GM12874 (cell line): Measurements from ENCODE around the gene NAV2.

Source experiments
- TF ChIP-seq, protein P1 (sequence below): IDR thresholded peaks from 2 replicates; pipeline ENCODE4 v1.5.1; 2011; ENCODE audit warnings: low read depth, mild to moderate bottlenecking, control low read depth, low read length, moderate library complexity; ENCODE audit not compliant: insufficient read depth

NAV2 gene

DNA sequence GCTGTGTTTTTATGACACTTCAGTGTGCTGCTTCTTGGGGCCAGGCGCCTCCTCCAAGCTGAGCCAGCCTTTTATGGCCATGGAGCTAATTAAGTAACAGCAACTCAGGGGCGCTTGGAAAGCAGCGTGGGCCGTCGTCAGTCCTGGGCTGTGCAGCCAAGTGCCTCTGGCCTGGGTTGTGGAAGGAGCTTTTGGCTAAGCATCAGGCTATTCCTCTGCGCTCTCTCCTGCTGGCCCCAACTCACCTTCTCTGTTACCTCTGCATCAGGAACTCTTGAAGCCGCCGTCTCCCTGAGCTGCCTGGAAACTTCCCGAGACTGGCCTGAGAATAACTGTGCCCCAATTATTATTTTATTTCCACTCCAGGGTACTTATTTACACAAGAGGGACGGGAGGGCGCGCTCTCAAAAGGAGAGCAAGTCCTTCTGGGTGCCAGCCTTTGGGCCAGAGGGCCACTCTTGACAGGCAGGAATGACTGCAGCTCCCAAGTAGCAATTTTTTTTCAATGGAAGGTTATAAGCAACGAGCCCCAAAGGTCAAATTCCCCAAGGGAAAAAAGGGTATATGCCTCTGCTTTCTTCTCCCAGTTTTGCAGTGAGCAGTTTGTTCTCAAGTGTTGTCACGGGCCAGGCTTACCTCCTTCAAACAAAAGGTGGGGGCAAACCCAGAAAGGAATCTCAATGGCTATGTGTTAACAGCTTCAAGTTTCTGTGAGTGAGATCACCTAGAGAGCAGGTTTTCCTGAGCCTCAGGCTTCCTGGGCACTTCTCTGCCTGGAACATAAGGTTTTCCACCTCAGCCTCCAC is 38.5 kb upstream of the NAV2 start:
- TF ChIP-seq, protein P1, sequence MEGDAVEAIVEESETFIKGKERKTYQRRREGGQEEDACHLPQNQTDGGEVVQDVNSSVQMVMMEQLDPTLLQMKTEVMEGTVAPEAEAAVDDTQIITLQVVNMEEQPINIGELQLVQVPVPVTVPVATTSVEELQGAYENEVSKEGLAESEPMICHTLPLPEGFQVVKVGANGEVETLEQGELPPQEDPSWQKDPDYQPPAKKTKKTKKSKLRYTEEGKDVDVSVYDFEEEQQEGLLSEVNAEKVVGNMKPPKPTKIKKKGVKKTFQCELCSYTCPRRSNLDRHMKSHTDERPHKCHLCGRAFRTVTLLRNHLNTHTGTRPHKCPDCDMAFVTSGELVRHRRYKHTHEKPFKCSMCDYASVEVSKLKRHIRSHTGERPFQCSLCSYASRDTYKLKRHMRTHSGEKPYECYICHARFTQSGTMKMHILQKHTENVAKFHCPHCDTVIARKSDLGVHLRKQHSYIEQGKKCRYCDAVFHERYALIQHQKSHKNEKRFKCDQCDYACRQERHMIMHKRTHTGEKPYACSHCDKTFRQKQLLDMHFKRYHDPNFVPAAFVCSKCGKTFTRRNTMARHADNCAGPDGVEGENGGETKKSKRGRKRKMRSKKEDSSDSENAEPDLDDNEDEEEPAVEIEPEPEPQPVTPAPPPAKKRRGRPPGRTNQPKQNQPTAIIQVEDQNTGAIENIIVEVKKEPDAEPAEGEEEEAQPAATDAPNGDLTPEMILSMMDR: no peak

DNA sequence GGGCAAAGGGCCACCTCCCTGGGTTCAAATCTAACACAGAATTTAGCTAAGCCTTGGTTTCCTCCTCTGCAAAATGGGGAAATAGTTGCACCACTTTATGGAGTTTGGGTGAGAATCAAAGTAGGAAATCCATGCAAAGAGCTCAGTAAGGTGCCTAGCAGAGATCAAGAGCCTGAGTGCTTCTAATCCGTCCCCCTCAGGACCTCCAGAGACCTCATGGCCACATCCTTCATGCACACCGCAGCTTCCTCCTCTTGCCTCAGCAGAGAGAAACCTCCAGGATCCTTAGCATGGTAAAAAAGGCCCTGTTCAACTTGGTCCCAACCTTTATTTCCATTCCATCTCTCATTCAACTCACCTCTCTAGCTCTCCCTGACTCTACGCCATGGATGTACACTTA is 37.8 kb upstream of the NAV2 start:
- TF ChIP-seq, protein P1: no peak

DNA sequence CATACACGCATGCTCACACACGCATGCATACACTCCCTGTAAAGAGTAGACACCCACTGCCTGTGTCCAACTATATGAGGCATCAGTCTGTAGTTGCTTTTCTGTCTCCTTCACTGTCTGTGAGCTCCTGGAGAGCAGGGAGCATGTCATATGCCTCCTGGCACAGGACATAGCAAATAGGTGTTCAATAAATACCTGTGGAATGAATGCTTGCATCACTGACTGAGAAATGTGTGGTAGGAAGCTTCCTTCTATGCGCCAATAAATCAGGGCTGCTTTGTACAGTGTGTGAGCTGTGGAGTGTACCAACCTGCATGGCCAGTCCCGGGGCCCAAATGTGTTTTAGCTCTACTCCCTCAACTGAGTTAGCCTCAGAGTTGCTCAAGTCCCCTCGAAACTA is 37.2 kb upstream of the NAV2 start:
- TF ChIP-seq, protein P1: no peak

DNA sequence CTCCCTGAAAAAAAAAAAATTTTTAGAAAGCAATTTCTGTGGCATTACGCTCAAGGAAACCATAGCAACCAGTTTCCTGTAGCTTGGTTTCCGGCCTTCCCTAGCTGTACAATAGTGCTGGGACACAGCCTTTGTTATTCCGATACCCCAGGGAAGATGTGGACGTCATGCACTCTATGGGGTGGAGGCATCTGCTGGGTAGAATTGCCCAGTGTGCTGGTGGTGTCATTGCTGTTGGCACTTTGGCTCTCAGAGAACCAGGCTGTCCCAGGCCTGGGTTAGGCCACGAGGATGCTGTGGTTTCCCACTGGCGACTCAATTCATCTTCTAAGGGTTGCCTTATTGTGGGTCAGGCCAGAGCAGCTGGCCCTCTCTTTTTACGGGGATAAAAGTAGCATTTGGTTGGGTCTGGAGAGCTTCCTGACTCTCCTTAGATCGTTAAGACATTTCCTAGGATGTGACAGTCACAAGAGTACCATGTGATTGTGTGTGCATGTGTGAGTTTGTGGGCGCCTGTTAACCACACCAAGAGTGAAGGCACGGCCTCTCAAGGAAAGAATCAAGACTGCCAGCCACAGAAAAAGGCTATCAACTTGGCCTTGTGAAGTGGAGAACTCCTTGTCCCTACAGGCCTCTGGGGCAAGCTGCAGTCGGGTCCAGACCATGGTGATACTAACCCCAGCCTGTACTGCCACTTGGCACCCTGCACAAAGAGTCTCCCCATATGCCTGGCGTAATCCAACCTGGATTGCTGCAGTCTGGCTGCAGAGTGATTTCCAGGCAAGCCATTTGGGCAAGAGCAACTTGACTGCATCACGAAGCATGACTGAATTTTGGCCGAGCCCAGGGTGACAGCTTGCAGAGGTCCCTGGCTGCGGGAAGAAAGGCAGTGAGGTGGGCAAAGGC is 35.9 kb upstream of the NAV2 start:
- TF ChIP-seq, protein P1: no peak

DNA sequence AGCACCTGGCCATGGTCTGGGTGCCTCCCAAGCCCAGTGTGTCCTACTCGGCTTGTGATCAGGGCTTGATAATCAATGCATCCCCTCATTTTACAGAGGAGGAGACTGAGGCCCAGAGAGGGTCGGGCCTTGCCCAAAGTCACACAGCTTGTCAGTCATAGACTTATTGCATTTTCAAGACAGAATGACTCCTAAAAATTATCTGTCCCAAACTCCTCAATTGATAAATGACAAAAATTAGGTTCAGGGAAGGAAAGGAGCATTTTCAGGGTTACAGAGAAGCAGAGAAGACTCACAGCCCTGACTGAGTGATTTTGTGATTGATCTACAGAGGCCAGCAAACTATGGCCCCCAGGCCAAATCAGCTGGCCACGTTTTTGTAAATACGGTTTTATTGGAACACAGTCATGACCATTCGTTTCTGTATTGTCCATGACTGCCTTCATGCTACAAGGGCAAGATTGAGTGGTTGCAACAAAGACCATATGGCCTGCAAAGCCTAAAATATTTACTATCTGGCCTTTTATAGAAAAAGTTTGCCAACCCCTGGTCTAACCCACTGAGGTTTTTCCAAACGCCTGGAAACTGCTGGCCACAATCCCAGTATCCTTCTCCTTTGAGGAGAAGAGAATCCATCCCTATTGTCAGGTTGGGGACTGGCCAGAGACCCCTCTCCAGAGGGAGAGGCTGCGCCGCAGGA is 35.1 kb upstream of the NAV2 start:
- TF ChIP-seq, protein P1: no peak

DNA sequence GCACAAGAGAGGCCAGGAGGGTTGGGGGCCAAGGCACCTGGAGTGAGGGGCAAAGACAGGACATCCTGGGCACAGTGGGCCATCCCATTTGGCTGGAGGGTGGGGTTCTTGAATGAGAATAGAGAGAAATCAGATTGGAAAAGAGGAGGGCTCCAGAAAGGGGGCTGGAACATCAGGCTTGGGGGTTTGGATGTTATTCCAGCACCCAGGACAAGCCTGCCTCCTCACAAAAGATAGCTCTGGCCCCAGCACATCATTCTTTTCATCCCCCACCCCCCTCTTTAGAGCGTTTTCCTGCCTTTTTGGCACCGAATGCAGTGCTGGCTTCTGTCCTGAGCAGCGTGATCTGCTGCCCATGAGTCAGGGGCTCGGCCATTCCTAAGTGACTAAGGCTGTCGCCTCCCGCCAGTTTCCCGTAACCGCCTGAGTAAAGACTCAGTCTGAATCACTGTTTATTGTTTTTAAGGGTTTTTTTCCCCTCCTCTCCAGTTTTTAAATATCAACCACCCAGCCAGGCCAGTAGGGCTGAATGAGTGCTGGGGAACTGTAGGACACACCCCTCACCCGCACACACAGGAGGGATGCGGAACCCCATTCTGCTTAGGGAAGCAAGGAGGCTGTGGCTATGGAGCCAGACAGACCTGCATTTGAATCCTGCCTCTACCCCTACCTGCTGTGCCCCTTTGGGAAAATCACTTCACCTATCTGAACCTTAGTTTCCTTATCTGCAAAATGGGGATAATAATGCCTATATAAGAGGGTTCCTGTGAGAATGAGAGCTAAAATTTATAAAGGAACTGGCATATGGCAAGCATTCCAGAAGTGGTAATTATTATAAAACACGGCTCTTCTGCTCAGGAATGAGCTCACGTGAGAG is 32.4 kb upstream of the NAV2 start:
- TF ChIP-seq, protein P1: no peak
